ENCODE results near the gene YEATS4. TPM values are rescaled to one million over a fixed set of nuclear protein-coding genes. Genes with fewer than 3 reads are reported as not detected.

The YEATS4 gene
- total and polyA plus RNA-seq, 2 donors from 2014 or later: 14.5 to 15.6 TPM

- FAIRE-seq (no peak), DNase-seq (no peak)
- H3K9ac ChIP-seq (ENCODE audit: low read length in 3 of 3): no peak overlapping the region
- intact Hi-C loops (cut with DNase I): no loop called here
- no peak for TF ChIP-seq CTCF (IDR thresholded peaks at IDR 0.05; ENCODE audit: borderline replicate concordance, extremely low read depth, insufficient read depth)
- H3K27me3 ChIP-seq (ENCODE audit: control insufficient read depth, insufficient read depth, low read length): no peaks in the 10 kb centered on the region
- H3K4me3 ChIP-seq (ENCODE audit: low read length in 3 of 3): no peak overlapping the region
- H3K27ac ChIP-seq (ENCODE audit: low read depth in 2 of 2, low read length in 2 of 2): no peak overlapping the region
- peaks cover 0 to 6% (median 2%) of the 10 kb centered on the region in 3 donors for H3K4me1 ChIP-seq (ENCODE audit: control insufficient read depth in 2 of 3, insufficient read depth in 2 of 3, low read depth in 1 of 3, low read length in 3 of 3)
- no peaks in the 10 kb centered on the region for H3K36me3 ChIP-seq (ENCODE audit: control insufficient read depth in 2 of 3, insufficient read depth in 3 of 3, low read length in 3 of 3)
- no peaks in the 10 kb centered on the region for H3K9me3 ChIP-seq (ENCODE audit: control insufficient read depth in 2 of 3, insufficient read depth in 1 of 3, low read length in 3 of 3)
These were observed 31.1 kb upstream of the YEATS4 start for GRCh38 chr12:69328426-69328825.

- H3K9ac ChIP-seq (ENCODE audit: low read length in 3 of 3): peak overlapping the region in 2 of 3 donors; percentile 8 to 72
- FAIRE-seq: no peak
- peak overlapping the region; percentile 20 to 79 (median 76) for H3K4me3 ChIP-seq (ENCODE audit: low read length in 3 of 3)
- H3K9me3 ChIP-seq (ENCODE audit: control insufficient read depth in 2 of 3, insufficient read depth in 1 of 3, low read length in 3 of 3): no peaks in the 10 kb centered on the region
- intact Hi-C loops (cut with DNase I): no loop called here
- H3K27me3 ChIP-seq (ENCODE audit: control insufficient read depth, insufficient read depth, low read length): no peaks in the 10 kb centered on the region
- peak overlapping the region in 1 of 2 donors; percentile 10 for H3K27ac ChIP-seq (ENCODE audit: low read depth in 2 of 2, low read length in 2 of 2)
- peaks cover 0 to 6% (median 2%) of the 10 kb centered on the region in 3 donors for H3K4me1 ChIP-seq (ENCODE audit: control insufficient read depth in 2 of 3, insufficient read depth in 2 of 3, low read depth in 1 of 3, low read length in 3 of 3)
- TF ChIP-seq CTCF (IDR thresholded peaks at IDR 0.05; ENCODE audit: borderline replicate concordance, extremely low read depth, insufficient read depth): no peak
- DNase-seq: peak in 1 of 5 donors; percentile 9
- H3K36me3 ChIP-seq (ENCODE audit: control insufficient read depth in 2 of 3, insufficient read depth in 3 of 3, low read length in 3 of 3): no peaks in the 10 kb centered on the region
These were observed 29.7 kb upstream of the YEATS4 start for GRCh38 chr12:69329669-69330428.

GRCh38 chr12:69330475-69331473 lies 28.8 kb upstream of the YEATS4 start:
- Histone ChIP-seq H3K9ac (ENCODE audit: low read length in 3 of 3) (peak overlapping the region; percentile 48 to 72 (median 55)), H3K4me1 (ENCODE audit: control insufficient read depth in 2 of 3, insufficient read depth in 2 of 3, low read depth in 1 of 3, low read length in 3 of 3) (peaks cover 0 to 6% (median 2%) of the 10 kb centered on the region in 3 donors), H3K36me3 (ENCODE audit: control insufficient read depth in 2 of 3, insufficient read depth in 3 of 3, low read length in 3 of 3) (no peaks in the 10 kb centered on the region), H3K27ac (ENCODE audit: low read depth in 2 of 2, low read length in 2 of 2) (peak overlapping the region; percentile 30 to 56), H3K9me3 (ENCODE audit: control insufficient read depth in 2 of 3, insufficient read depth in 1 of 3, low read length in 3 of 3) (no peaks in the 10 kb centered on the region), H3K4me3 (ENCODE audit: low read length in 3 of 3) (peak overlapping the region; percentile 45 to 79 (median 76)), H3K27me3 (ENCODE audit: control insufficient read depth, insufficient read depth, low read length) (no peaks in the 10 kb centered on the region)
- FAIRE-seq (no peak), DNase-seq (peak in 4 of 5 donors; percentile 41 to 63 (median 54))
- no peak for TF ChIP-seq CTCF (IDR thresholded peaks at IDR 0.05; ENCODE audit: borderline replicate concordance, extremely low read depth, insufficient read depth)
- intact Hi-C loops (cut with DNase I): no loop called here
